Pancreas (tissue), 10 donors: ENCODE results near the gene RPS3. TPM values are rescaled to one million over a fixed set of nuclear protein-coding genes. Genes with fewer than 3 reads are reported as not detected.

Experiments
- ATAC-seq, 4 donors: fragments of 200-7000 bp; cut with Tn5 transposase; one replicate each; pipeline versions ENCODE4 v1.8.0 to v1.9.1; 2020; ENCODE audit warnings: mild to moderate bottlenecking in 4 of 4, moderate library complexity in 4 of 4
- DNase-seq, 6 donors: peaks; one replicate each; pipeline ENCODE4 v3.0.0-alpha.2; 2020
- FAIRE-seq: peaks from 2 replicates; lab custom pipeline; 2012; peaks lifted over from hg19 to GRCh38; lab: Jason Lieb, UNC
- H3K27ac ChIP-seq, 4 donors: fragments of 200-600 bp; sonication (generic); 1 replicate in 3 of 4; 2 replicates in 1 of 4; pipeline versions ENCODE4 v1.5.0 to v1.8.0; 2020
- H3K27me3 ChIP-seq, 4 donors: fragments of 200-600 bp; one replicate each; pipeline ENCODE4 v1.8.0; 2021
- H3K36me3 ChIP-seq, 3 donors: fragments of 200-600 bp; sonication (generic) in 1 of 3; one replicate each; pipeline versions ENCODE4 v1.5.0 to v1.8.0; 2020 to 2021
- H3K4me1 ChIP-seq, 3 donors: fragments of 200-600 bp; one replicate each; pipeline ENCODE4 v1.8.0; 2021
- H3K4me3 ChIP-seq, 4 donors: fragments of 200-600 bp; sonication (generic) in 2 of 4; one replicate each; pipeline versions ENCODE4 v1.5.0 to v1.8.0; 2020 to 2021
- H3K9me3 ChIP-seq, 4 donors: fragments of 200-600 bp; one replicate each; pipeline ENCODE4 v1.8.0; 2021
- CTCF ChIP-seq, 4 donors: fragments of 200-600 bp; sonication (generic) in 3 of 4; IDR thresholded peaks; one replicate each; pipeline versions ENCODE4 v1.5.0 to v1.8.0; 2021; ENCODE audit warnings: antibody characterized with exemption in 4 of 4
- WGBS, 2 donors: extraction: QIAGEN DNeasy Blood & Tissue Kit; methylation state at CpG; one replicate each; pipeline ENCODE4 v1.1.7; 2013; 5-methylcytosine and 5-hydroxymethylcytosine counted together
- intact Hi-C, 3 donors: fragments of 100-400 bp; cut with DNase I; formaldehyde crosslinking; loops; one replicate each; pipeline versions ENCODE4 v1.11.1 to v1.14.2; 2022
- polyA plus RNA-seq, 2 donors: library from polyadenylated mRNA; stranded (reverse); fragments of 200-250 nt; gene quantifications; one replicate each; pipeline ENCODE4 v1.2.3, GENCODE V29; 2013
- total RNA-seq, 6 donors: library from RNA; stranded (reverse); fragmentation: NEBNext Ultra II Directional in 4 of 6; extraction: Animal tissue kit (Norgen Biotek cat#: 25700) in 4 of 6; gene quantifications; one replicate each; pipeline versions ENCODE4 v1.2.1 to v1.2.4, GENCODE V29; 2021 to 2023
- donor health status: healthy with polysubstance abuse.
- donor health status: DM: no; HTN: no; CAD: no; lungs with moderate emphysema.
- donor health status: DM: no; HTN: no; CAD: no.
- donor health status: control.
- donor health status: control.
- donor health status: Bipolar disorder and iron deficiency.
- donor health status: DM: yes; HTN: yes; CAD: no.
- donor health status: DM: no; HTN: no; CAD: no.
- donor health status: DM: no; HTN: no; CAD: no.
- donor health status: DM: yes; HTN: yes; CAD: no.

Gene RPS3
- total and polyA plus RNA-seq, 8 donors, result 824 to 1,938 (median 1,393) TPM

GRCh38 chr11:75424396-75424795 is 25.1 kb downstream of the RPS3 start:
- FAIRE-seq (no peak), ATAC-seq (no peak), DNase-seq (peak in 1 of 6 donors; percentile 7)
- Histone ChIP-seq H3K4me1 (peaks cover 4 to 11% (median 9%) of the 10 kb centered on the region in 3 donors), H3K9me3 (no peaks in the 10 kb centered on the region), H3K4me3 (no peak overlapping the region), H3K36me3 (no peaks in the 10 kb centered on the region), H3K27me3 (no peaks in the 10 kb centered on the region), H3K27ac (no peak overlapping the region)
- intact Hi-C loops, result no loop called here
- no peak for TF ChIP-seq CTCF (IDR thresholded peaks at IDR 0.05)
- WGBS, 2 donors, result 93 to 98% methylated on average over 1 of the region's 1 CpG

- H3K36me3 ChIP-seq, result no peaks in the 10 kb centered on the region
- WGBS, 2 donors, result 89 to 91% methylated on average over 29 of the region's 29 CpGs
- DNase-seq (peak in 3 of 6 donors; percentile 33 to 62 (median 60)), ATAC-seq (no peak), FAIRE-seq (no peak)
- H3K27me3 ChIP-seq, result no peaks in the 10 kb centered on the region
- no peak overlapping the region for H3K4me3 ChIP-seq
- peaks cover 7 to 14% (median 10%) of the 10 kb centered on the region in 3 donors for H3K4me1 ChIP-seq
- no peak for TF ChIP-seq CTCF (IDR thresholded peaks at IDR 0.05)
- intact Hi-C loops, result no loop called here
- no peak overlapping the region for H3K27ac ChIP-seq
- H3K9me3 ChIP-seq, result no peaks in the 10 kb centered on the region
Measured at GRCh38 chr11:75425422-75425821, 26.1 kb downstream of the RPS3 start.

- peak in 3 of 6 donors; percentile 9 to 50 (median 25) for DNase-seq
- Histone ChIP-seq H3K4me3 (no peak overlapping the region), H3K9me3 (no peaks in the 10 kb centered on the region), H3K4me1 (peaks cover 7 to 14% (median 12%) of the 10 kb centered on the region in 3 donors), H3K27ac (no peak overlapping the region), H3K36me3 (no peaks in the 10 kb centered on the region), H3K27me3 (no peaks in the 10 kb centered on the region)
- ATAC-seq, result no peak
- 88 to 95% methylated on average over 5 of the region's 5 CpGs for WGBS, 2 donors
- FAIRE-seq, result no peak
- intact Hi-C loops, result no loop called here
- no peak for TF ChIP-seq CTCF (IDR thresholded peaks at IDR 0.05)
Measured at GRCh38 chr11:75426720-75427086, 27.4 kb downstream of the RPS3 start.

- no peak for ATAC-seq
- TF ChIP-seq CTCF (IDR thresholded peaks at IDR 0.05), result no peak
- no peaks in the 10 kb centered on the region for H3K9me3 ChIP-seq
- peak in 2 of 6 donors; percentile 35 to 36 for DNase-seq
- no peak for FAIRE-seq
- peaks cover 7 to 12% (median 11%) of the 10 kb centered on the region in 3 donors for H3K4me1 ChIP-seq
- H3K4me3 ChIP-seq, result no peak overlapping the region
- no peaks in the 10 kb centered on the region for H3K27me3 ChIP-seq
- H3K36me3 ChIP-seq, result no peaks in the 10 kb centered on the region
- intact Hi-C loops, result no loop called here
- no peak overlapping the region for H3K27ac ChIP-seq
Measured at GRCh38 chr11:75427181-75427580, 27.9 kb downstream of the RPS3 start.

- Histone ChIP-seq H3K9me3 (no peaks in the 10 kb centered on the region), H3K27me3 (no peaks in the 10 kb centered on the region), H3K27ac (peak overlapping the region in 3 of 4 donors; percentile 48 to 53 (median 52)), H3K36me3 (no peaks in the 10 kb centered on the region), H3K4me1 (peaks cover 3 to 7% (median 4%) of the 10 kb centered on the region in 3 donors), H3K4me3 (peak overlapping the region; percentile 12 to 39 (median 18))
- DNase-seq, result peak; percentile 79 to 96 (median 90)
- peak; percentile 71 to 91 (median 89) for ATAC-seq
- WGBS, 2 donors, result 36 to 63% methylated on average over 32 of the region's 32 CpGs
- no peak for TF ChIP-seq CTCF (IDR thresholded peaks at IDR 0.05)
- FAIRE-seq, result peak; percentile 67
- intact Hi-C loops, result no loop called here
Measured at GRCh38 chr11:75428281-75428724, 29.0 kb downstream of the RPS3 start.
